Measurements from ENCODE around the gene COL27A1.

- TF ChIP-seq, protein P1, sequence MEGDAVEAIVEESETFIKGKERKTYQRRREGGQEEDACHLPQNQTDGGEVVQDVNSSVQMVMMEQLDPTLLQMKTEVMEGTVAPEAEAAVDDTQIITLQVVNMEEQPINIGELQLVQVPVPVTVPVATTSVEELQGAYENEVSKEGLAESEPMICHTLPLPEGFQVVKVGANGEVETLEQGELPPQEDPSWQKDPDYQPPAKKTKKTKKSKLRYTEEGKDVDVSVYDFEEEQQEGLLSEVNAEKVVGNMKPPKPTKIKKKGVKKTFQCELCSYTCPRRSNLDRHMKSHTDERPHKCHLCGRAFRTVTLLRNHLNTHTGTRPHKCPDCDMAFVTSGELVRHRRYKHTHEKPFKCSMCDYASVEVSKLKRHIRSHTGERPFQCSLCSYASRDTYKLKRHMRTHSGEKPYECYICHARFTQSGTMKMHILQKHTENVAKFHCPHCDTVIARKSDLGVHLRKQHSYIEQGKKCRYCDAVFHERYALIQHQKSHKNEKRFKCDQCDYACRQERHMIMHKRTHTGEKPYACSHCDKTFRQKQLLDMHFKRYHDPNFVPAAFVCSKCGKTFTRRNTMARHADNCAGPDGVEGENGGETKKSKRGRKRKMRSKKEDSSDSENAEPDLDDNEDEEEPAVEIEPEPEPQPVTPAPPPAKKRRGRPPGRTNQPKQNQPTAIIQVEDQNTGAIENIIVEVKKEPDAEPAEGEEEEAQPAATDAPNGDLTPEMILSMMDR (IDR thresholded peaks at IDR 0.05), result no peak
- TF ChIP-seq POLR2A (IDR thresholded peaks at IDR 0.05) (no peak), POLR2AphosphoS5 (IDR thresholded peaks at IDR 0.05) (no peak)
Measured at GRCh38 chr9:114236391-114237138, 81.2 kb downstream of the COL27A1 start.
